Liver (tissue), 3 donors: ENCODE results near the gene SPATC1L.

Source experiments
- EGR1 ChIP-seq, 2 donors: IDR thresholded peaks; 2 replicates each; pipeline ENCODE4 v1.6.1; 2016 to 2018; ENCODE audit warnings: antibody characterized with exemption in 2 of 2, low read depth in 2 of 2
- FOXA1 ChIP-seq: IDR thresholded peaks from 2 replicates; pipeline ENCODE4 v1.6.1; 2016; ENCODE audit warnings: antibody characterized with exemption
- MAX ChIP-seq: IDR thresholded peaks from 2 replicates; pipeline ENCODE4 v1.6.1; 2016; ENCODE audit warnings: antibody characterized with exemption
- RAD21 ChIP-seq, 2 donors: IDR thresholded peaks; 2 replicates each; pipeline ENCODE4 v1.6.1; 2016; ENCODE audit warnings: antibody characterized with exemption in 2 of 2, mild to moderate bottlenecking in 2 of 2
- RXRA ChIP-seq, 2 donors: IDR thresholded peaks; 2 replicates each; pipeline ENCODE4 v1.6.1; 2017 to 2018; ENCODE audit warnings: antibody characterized with exemption in 2 of 2, mild to moderate bottlenecking in 1 of 2
- TAF1 ChIP-seq: conservative IDR thresholded peaks from 2 replicates; pipeline ENCODE4 v1.6.1; 2016; ENCODE audit warnings: antibody characterized with exemption, mild to moderate bottlenecking
- YY1 ChIP-seq: IDR thresholded peaks from 2 replicates; pipeline ENCODE4 v1.6.1; 2016; ENCODE audit warnings: antibody characterized with exemption, mild to moderate bottlenecking
- TF ChIP-seq, protein P1 (sequence below): fragments of 150-350 bp; IDR thresholded peaks from 2 replicates; pipeline ENCODE4 v1.5.1; 2017; ENCODE audit warnings: improper control_type of control experiment, low read depth, low read length; ENCODE audit not compliant: missing input control
- TF ChIP-seq, protein P2 (sequence below): IDR thresholded peaks from 2 replicates; pipeline ENCODE4 v1.6.1; 2016; ENCODE audit warnings: antibody characterized with exemption, mild to moderate bottlenecking
- donor health status: healthy.
- donor health status: healthy.

DNA sequence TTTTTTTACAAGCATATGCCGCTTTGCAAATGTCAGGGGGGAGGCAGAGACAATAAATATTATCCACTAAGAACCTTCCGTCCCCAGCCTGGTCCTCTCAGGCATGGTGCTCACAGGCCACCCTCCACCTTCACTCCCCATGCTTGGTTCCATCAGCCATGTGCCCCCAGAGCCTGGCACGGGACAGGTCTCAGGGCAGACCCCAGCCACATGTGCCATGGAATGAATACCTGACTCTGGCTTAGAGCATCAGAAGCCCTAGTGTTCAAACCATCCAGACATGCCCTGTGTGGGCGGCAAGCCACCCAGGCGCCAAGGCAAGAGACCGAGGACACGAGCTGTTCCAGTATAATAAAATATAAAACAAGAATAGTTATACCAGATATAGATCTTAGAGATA lies 39.0 kb upstream of the SPATC1L start:
- TF ChIP-seq, protein P1, sequence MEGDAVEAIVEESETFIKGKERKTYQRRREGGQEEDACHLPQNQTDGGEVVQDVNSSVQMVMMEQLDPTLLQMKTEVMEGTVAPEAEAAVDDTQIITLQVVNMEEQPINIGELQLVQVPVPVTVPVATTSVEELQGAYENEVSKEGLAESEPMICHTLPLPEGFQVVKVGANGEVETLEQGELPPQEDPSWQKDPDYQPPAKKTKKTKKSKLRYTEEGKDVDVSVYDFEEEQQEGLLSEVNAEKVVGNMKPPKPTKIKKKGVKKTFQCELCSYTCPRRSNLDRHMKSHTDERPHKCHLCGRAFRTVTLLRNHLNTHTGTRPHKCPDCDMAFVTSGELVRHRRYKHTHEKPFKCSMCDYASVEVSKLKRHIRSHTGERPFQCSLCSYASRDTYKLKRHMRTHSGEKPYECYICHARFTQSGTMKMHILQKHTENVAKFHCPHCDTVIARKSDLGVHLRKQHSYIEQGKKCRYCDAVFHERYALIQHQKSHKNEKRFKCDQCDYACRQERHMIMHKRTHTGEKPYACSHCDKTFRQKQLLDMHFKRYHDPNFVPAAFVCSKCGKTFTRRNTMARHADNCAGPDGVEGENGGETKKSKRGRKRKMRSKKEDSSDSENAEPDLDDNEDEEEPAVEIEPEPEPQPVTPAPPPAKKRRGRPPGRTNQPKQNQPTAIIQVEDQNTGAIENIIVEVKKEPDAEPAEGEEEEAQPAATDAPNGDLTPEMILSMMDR = no peak
- TF ChIP-seq MAX (no peak), YY1 (no peak), RAD21 (IDR thresholded peaks at IDR 0.05) (no peak), FOXA1 (no peak), TAF1 (no peak), EGR1 (IDR thresholded peaks at IDR 0.05; ENCODE audit: low read depth in 2 of 2) (no peak), RXRA (IDR thresholded peaks at IDR 0.05) (no peak)
- TF ChIP-seq, protein P2, sequence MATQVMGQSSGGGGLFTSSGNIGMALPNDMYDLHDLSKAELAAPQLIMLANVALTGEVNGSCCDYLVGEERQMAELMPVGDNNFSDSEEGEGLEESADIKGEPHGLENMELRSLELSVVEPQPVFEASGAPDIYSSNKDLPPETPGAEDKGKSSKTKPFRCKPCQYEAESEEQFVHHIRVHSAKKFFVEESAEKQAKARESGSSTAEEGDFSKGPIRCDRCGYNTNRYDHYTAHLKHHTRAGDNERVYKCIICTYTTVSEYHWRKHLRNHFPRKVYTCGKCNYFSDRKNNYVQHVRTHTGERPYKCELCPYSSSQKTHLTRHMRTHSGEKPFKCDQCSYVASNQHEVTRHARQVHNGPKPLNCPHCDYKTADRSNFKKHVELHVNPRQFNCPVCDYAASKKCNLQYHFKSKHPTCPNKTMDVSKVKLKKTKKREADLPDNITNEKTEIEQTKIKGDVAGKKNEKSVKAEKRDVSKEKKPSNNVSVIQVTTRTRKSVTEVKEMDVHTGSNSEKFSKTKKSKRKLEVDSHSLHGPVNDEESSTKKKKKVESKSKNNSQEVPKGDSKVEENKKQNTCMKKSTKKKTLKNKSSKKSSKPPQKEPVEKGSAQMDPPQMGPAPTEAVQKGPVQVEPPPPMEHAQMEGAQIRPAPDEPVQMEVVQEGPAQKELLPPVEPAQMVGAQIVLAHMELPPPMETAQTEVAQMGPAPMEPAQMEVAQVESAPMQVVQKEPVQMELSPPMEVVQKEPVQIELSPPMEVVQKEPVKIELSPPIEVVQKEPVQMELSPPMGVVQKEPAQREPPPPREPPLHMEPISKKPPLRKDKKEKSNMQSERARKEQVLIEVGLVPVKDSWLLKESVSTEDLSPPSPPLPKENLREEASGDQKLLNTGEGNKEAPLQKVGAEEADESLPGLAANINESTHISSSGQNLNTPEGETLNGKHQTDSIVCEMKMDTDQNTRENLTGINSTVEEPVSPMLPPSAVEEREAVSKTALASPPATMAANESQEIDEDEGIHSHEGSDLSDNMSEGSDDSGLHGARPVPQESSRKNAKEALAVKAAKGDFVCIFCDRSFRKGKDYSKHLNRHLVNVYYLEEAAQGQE = no peak
